Endodermal cell (in vitro differentiated cells): ENCODE measurements around the gene LSM6. TPM values are rescaled to one million over a fixed set of nuclear protein-coding genes. Genes with fewer than 3 reads are reported as not detected.

Source experiments
- DNase-seq: peaks from one replicate; pipeline ENCODE4 v3.0.0-alpha.2; 2017
- H3K27ac ChIP-seq: 2 replicates; pipeline ENCODE4 v1.5.1; 2013; ENCODE audit warnings: mild to moderate bottlenecking, low read depth, low read length, moderate library complexity
- H3K27me3 ChIP-seq: 2 replicates; pipeline ENCODE4 v1.6.1; 2013; ENCODE audit warnings: mild to moderate bottlenecking, low read length, moderate library complexity; ENCODE audit not compliant: insufficient read depth, control insufficient read depth, poor library complexity, severe bottlenecking
- H3K36me3 ChIP-seq: 2 replicates; pipeline ENCODE4 v1.7.0; 2013; ENCODE audit warnings: mild to moderate bottlenecking, low read length, moderate library complexity; ENCODE audit not compliant: control insufficient read depth, insufficient read depth
- H3K4me1 ChIP-seq: one replicate; pipeline ENCODE4 v1.7.0; 2013; ENCODE audit warnings: low read length; ENCODE audit not compliant: control insufficient read depth, insufficient read depth
- H3K4me3 ChIP-seq: 2 replicates; pipeline ENCODE4 v1.5.1; 2013; ENCODE audit warnings: mild to moderate bottlenecking, low read length, moderate library complexity
- H3K9ac ChIP-seq: 2 replicates; pipeline ENCODE4 v1.6.1; 2013; ENCODE audit warnings: mild to moderate bottlenecking, low read length, moderate library complexity; ENCODE audit not compliant: poor library complexity, severe bottlenecking; ENCODE audit errors: extremely low read depth
- H3K9me3 ChIP-seq: 2 replicates; pipeline ENCODE4 v1.6.1; 2013; ENCODE audit warnings: mild to moderate bottlenecking, low read length, moderate library complexity; ENCODE audit not compliant: control insufficient read depth
- H3K27ac Mint-ChIP-seq: 2 replicates; pipeline ENCODE4 v1.8.0; 2020; ENCODE audit warnings: mixed read lengths
- H3K27me3 Mint-ChIP-seq: 2 replicates; pipeline ENCODE4 v1.8.0; 2021; ENCODE audit warnings: mild to moderate bottlenecking, mixed read lengths; ENCODE audit not compliant: insufficient read depth
- H3K36me3 Mint-ChIP-seq: 2 replicates; pipeline ENCODE4 v1.8.0; 2020; ENCODE audit warnings: low read depth, mixed read lengths
- H3K4me1 Mint-ChIP-seq: 2 replicates; pipeline ENCODE4 v1.8.0; 2020; ENCODE audit warnings: mixed read lengths
- H3K4me3 Mint-ChIP-seq: 2 replicates; pipeline ENCODE4 v1.8.0; 2020; ENCODE audit warnings: mild to moderate bottlenecking, moderate library complexity, mixed read lengths
- H3K9me3 Mint-ChIP-seq: 2 replicates; pipeline ENCODE4 v1.8.0; 2020; ENCODE audit warnings: mild to moderate bottlenecking, mixed read lengths
- WGBS, 2 experiments: methylation state at CpG; one replicate each; pipeline versions ENCODE4 v1.1.5 to v1.1.7; 2013; ENCODE audit warnings: missing lambda C conversion rate in 2 of 2, mixed read lengths in 1 of 2; ENCODE audit not compliant: insufficient coverage in 1 of 2, insufficient read length in 1 of 2; 5-methylcytosine and 5-hydroxymethylcytosine counted together
- total RNA-seq, 2 donors: library from RNA; stranded (reverse); fragmentation: NEBNext Ultra II Directional in 1 of 2; extraction: Animal tissue kit (Norgen Biotek cat#: 25700) in 1 of 2; gene quantifications; 2 replicates in 1 of 2; 3 replicates in 1 of 2; pipeline ENCODE4 v1.2.1, GENCODE V29; 2021
- TF ChIP-seq, protein P1 (sequence below): fragments of 200-600 bp; sonication (generic); conservative IDR thresholded peaks from 2 replicates; pipeline ENCODE4 v1.5.0; 2021; ENCODE audit warnings: antibody characterized with exemption, mild to moderate bottlenecking

LSM6 gene
- total RNA-seq, 2 donors from 2014 or later: 59.6 to 83.8 TPM

DNA sequence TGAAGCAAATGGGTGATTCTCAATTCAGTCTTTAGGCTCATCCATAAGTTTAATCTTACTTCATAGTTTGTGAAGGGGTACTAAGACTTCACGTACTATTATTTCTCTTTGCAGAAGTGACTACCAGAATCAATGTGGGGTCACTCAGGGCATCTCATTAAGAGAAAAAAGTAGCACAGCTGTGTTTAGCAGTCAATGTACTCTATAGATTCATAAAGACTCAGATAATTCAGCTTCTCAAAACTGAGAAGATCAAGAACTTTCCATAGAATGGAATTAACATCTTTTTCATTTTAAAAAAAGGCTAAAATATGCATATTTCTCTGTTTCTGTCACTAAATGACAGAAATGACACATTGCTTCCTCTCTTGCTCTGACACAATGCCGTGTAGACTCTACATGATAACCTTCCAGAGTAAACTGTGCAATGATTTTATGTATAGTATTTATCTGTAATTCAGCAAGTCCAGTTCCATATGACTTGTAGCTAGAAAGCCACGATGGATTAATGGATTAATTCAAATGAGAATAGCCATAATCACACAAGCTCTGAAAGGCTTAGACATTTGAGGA lies 20.3 kb upstream of the LSM6 start:
- 93 to 100% methylated on average over 1 to 3 of the region's 3 CpGs for WGBS, 2 experiments
- H3K27me3 ChIP-seq: no peaks in the 10 kb centered on the region
- Mint-ChIP-seq H3K27ac (no peak overlapping the region), H3K4me3 (no peak overlapping the region), H3K36me3 (no peaks in the 10 kb centered on the region), H3K4me1 (peaks cover 23% of the 10 kb centered on the region), H3K9me3 (no peaks in the 10 kb centered on the region), H3K27me3 (no peaks in the 10 kb centered on the region)
- H3K9me3 ChIP-seq: no peaks in the 10 kb centered on the region
- no peaks in the 10 kb centered on the region for H3K4me1 ChIP-seq
- H3K27ac ChIP-seq: no peak overlapping the region
- no peak overlapping the region for H3K4me3 ChIP-seq
- TF ChIP-seq, protein P1, sequence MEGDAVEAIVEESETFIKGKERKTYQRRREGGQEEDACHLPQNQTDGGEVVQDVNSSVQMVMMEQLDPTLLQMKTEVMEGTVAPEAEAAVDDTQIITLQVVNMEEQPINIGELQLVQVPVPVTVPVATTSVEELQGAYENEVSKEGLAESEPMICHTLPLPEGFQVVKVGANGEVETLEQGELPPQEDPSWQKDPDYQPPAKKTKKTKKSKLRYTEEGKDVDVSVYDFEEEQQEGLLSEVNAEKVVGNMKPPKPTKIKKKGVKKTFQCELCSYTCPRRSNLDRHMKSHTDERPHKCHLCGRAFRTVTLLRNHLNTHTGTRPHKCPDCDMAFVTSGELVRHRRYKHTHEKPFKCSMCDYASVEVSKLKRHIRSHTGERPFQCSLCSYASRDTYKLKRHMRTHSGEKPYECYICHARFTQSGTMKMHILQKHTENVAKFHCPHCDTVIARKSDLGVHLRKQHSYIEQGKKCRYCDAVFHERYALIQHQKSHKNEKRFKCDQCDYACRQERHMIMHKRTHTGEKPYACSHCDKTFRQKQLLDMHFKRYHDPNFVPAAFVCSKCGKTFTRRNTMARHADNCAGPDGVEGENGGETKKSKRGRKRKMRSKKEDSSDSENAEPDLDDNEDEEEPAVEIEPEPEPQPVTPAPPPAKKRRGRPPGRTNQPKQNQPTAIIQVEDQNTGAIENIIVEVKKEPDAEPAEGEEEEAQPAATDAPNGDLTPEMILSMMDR: no peak
- H3K9ac ChIP-seq: no peak overlapping the region
- DNase-seq: no peak
- no peaks in the 10 kb centered on the region for H3K36me3 ChIP-seq

GRCh38 chr4:146158036-146158745 lies 17.3 kb upstream of the LSM6 start:
- Mint-ChIP-seq H3K27ac (no peak overlapping the region), H3K27me3 (no peaks in the 10 kb centered on the region), H3K4me3 (no peak overlapping the region), H3K9me3 (peaks cover 10% of the 10 kb centered on the region), H3K4me1 (peaks cover 26% of the 10 kb centered on the region), H3K36me3 (no peaks in the 10 kb centered on the region)
- Histone ChIP-seq H3K27me3 (no peaks in the 10 kb centered on the region), H3K4me3 (no peak overlapping the region), H3K9ac (no peak overlapping the region), H3K36me3 (no peaks in the 10 kb centered on the region), H3K9me3 (peaks cover 11% of the 10 kb centered on the region), H3K27ac (no peak overlapping the region), H3K4me1 (no peaks in the 10 kb centered on the region)
- TF ChIP-seq, protein P1: no peak
- 93% methylated on average over 4 to 5 of the region's 5 CpGs for WGBS, 2 experiments
- no peak for DNase-seq

- Mint-ChIP-seq H3K27ac (no peak overlapping the region), H3K36me3 (no peaks in the 10 kb centered on the region), H3K4me3 (no peak overlapping the region), H3K4me1 (peaks cover 15% of the 10 kb centered on the region), H3K9me3 (peaks cover 14% of the 10 kb centered on the region), H3K27me3 (no peaks in the 10 kb centered on the region)
- DNase-seq: no peak
- Histone ChIP-seq H3K27me3 (no peaks in the 10 kb centered on the region), H3K9me3 (peaks cover 11% of the 10 kb centered on the region), H3K4me3 (no peak overlapping the region), H3K4me1 (no peaks in the 10 kb centered on the region), H3K9ac (no peak overlapping the region), H3K36me3 (no peaks in the 10 kb centered on the region), H3K27ac (no peak overlapping the region)
- TF ChIP-seq, protein P1: no peak
- 86% methylated on average over 4 of the region's 4 CpGs; no CpG with 5 or more reads in 1 of the 2 experiments for WGBS, 2 experiments
These were observed 16.0 kb upstream of the LSM6 start for GRCh38 chr4:146159384-146160058.
